VCaP (cell line): ENCODE measurements around the gene VSIG1.

Experiments used
- H3K27ac ChIP-seq: fragments of 450-650 bp; 2 replicates; pipeline ENCODE4 v1.5.1; 2017
- TF ChIP-seq, protein P1 (sequence below): fragments of 450-650 bp; conservative IDR thresholded peaks from 2 replicates; pipeline ENCODE4 v1.5.1; 2017; ENCODE audit warnings: mild to moderate bottlenecking, moderate library complexity

VSIG1 gene

GRCh38 chrX:108064613-108065012 lies 19.7 kb downstream of the VSIG1 start:
- TF ChIP-seq, protein P1, sequence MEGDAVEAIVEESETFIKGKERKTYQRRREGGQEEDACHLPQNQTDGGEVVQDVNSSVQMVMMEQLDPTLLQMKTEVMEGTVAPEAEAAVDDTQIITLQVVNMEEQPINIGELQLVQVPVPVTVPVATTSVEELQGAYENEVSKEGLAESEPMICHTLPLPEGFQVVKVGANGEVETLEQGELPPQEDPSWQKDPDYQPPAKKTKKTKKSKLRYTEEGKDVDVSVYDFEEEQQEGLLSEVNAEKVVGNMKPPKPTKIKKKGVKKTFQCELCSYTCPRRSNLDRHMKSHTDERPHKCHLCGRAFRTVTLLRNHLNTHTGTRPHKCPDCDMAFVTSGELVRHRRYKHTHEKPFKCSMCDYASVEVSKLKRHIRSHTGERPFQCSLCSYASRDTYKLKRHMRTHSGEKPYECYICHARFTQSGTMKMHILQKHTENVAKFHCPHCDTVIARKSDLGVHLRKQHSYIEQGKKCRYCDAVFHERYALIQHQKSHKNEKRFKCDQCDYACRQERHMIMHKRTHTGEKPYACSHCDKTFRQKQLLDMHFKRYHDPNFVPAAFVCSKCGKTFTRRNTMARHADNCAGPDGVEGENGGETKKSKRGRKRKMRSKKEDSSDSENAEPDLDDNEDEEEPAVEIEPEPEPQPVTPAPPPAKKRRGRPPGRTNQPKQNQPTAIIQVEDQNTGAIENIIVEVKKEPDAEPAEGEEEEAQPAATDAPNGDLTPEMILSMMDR, result no peak
- no peak overlapping the region for H3K27ac ChIP-seq

GRCh38 chrX:108068121-108068520 lies 23.3 kb downstream of the VSIG1 start:
- TF ChIP-seq, protein P1, result no peak
- H3K27ac ChIP-seq, result no peak overlapping the region

DNA sequence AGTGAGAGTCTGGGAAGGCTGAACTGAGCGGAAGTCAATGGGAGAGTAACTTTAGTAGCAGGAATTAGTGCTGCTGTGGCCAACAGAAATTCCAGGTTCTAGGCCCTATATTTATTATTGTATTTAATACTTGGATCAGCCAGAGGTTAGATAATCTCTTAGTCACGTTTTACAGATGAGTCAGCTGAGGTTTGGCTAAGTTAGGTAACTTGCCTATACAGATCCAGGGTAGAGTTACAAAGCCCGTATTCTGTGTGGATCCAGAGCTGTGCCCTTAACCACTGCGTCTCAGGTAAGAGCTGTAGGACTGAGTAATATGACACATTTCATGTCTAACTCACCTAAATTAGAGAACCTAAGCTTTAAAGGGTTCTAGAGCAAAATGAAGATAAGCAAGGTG lies 26.0 kb downstream of the VSIG1 start:
- TF ChIP-seq, protein P1, result no peak
- no peak overlapping the region for H3K27ac ChIP-seq

DNA sequence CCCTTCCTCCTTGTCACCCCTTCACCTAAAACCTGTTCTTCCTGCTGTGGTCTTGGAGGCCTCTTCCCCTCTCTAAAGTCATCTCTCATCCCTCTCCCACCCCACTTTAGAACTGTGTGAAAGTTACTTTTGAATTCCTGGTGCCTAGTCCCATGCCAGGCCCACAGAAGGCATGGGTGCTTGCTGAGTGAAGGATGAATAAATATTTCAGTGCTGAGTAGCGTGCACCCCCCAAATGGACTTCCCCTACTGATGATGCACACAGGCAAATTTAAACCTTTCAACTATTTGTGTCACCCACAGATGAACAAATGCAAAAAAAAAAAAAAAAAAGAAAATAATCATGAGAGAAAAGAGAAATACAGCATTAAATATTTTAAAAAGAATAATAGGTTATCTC lies 26.7 kb downstream of the VSIG1 start:
- no peak overlapping the region for H3K27ac ChIP-seq
- TF ChIP-seq, protein P1, result no peak

- TF ChIP-seq, protein P1, result no peak
These were observed 27.9 kb downstream of the VSIG1 start for GRCh38 chrX:108072746-108073145.

DNA sequence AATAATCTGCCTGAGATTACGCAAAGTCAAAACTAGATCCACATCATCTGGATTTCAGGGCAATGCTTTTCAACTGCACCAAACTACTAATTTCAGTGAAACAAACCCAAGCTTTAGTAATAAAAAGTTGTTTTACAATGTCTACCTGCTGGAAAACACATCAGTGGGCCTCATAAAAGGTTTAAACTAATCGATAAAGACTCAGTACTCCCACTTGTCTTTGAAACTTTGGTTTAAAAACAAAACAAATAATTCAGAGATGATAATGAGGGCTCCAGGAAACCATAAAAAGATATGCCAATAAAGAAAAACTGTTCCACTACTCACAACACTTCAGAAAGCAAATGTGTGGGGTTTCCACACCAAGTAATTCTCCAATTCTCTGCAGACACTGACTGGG lies 36.2 kb downstream of the VSIG1 start:
- H3K27ac ChIP-seq, result no peak overlapping the region
- TF ChIP-seq, protein P1, result no peak

More at GRCh38 chrX:108072746-108073145, 27.9 kb downstream of the VSIG1 start:
- H3K27ac ChIP-seq, result no peak overlapping the region

- TF ChIP-seq, protein P1, result no peak
These were observed 42.9 kb downstream of the VSIG1 start for GRCh38 chrX:108087792-108088191.

GRCh38 chrX:108088511-108088910 lies 43.6 kb downstream of the VSIG1 start:
- no peak overlapping the region for H3K27ac ChIP-seq
- TF ChIP-seq, protein P1, result no peak

More at GRCh38 chrX:108087792-108088191, 42.9 kb downstream of the VSIG1 start:
- no peak overlapping the region for H3K27ac ChIP-seq
